HG03460 (cell line): Measurements from ENCODE around the gene MOGAT2.

ENCODE experiments used
- ATAC-seq: cut with Tn5 transposase; IDR thresholded peaks from one replicate; pipeline ENCODE4 v1.9.1; 2021; ENCODE audit not compliant: unreplicated experiment

The MOGAT2 gene

DNA sequence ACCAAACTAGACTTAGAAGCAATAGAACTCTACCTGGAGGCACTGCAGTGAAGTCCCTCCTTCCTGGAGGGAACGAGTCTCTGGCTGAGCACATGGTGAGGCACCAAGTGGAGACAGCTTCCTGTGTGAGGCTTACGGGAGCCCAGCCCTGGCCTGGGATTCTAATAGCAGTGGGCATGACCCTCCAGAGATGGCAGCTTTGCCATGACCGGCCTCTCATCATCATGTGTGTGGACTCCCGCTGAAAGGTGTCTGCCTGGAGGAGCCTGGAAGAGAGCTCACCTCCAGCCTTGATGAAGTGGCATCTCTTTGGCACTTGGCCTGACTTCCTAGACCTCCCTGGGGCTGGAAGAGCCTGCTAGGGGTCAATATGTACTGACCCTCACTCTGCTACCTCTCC is 58.9 kb downstream of the MOGAT2 start:
- ATAC-seq = no peak

- no peak for ATAC-seq
Measured at GRCh38 chr11:75777461-75778110, 59.9 kb downstream of the MOGAT2 start.

DNA sequence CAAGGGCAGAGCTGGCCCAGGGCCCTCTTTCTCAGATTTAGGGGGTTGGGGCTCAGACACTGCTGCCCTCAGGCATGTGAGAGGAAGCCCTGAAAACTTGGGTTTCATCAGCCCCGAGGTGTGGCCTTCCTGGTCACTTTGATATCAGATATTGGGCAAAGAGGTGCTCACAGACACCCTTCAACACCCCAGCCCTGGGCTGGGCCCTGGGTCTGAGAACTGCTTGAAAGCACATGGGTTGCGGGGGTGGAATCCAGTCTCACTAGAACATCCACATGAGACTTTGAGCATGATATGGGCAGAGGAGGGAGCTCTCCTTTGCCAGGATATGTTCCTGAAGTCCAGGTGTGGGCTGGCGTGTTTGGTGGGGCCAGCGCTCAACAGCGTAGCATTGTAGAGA is 61.3 kb downstream of the MOGAT2 start:
- no peak for ATAC-seq

- ATAC-seq = no peak
Measured at GRCh38 chr11:75779960-75780359, 62.3 kb downstream of the MOGAT2 start.

DNA sequence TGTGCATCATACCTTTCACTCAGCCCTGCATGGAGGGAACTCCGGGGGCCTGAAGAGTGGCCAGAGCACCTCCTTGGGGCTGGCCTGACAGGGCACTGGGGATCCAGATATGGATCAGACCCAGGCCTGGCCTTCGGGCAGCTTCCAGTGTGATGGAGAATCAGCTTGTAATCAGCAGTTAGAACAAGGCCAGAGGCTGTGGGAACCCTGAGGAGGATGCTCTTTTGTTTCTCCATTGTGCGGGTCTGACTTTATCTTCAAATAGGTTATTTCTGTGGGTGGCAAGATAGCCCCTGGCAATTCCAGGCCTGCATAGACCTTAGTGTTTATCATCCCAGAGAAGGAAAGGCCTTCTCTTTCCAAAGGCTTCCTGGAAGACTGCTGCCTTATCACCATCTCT is 63.2 kb downstream of the MOGAT2 start:
- no peak for ATAC-seq

GRCh38 chr11:75781296-75781695 is 63.7 kb downstream of the MOGAT2 start:
- no peak for ATAC-seq

GRCh38 chr11:75781831-75782230 is 64.2 kb downstream of the MOGAT2 start:
- ATAC-seq = no peak
